ENCODE measurements around the gene RASSF6. TPM values are rescaled to one million over a fixed set of nuclear protein-coding genes. Genes with fewer than 3 reads are reported as not detected.
"Not testable (repeated sequence)": the region's sequence is repeated elsewhere in the genome, so short reads cannot be mapped to it uniquely, and the experiment has no call there.

Gene RASSF6
- total RNA-seq (ENCODE audit: low replicate concordance): 5.3 and 11.8 TPM in 2 replicates
- long read RNA-seq, full-length matches to known transcripts: 57 of 85 reads
- long read RNA-seq, partial matches to known transcripts: 3 of 85 reads
- long read RNA-seq, other reads (novel, unspliced or antisense): 25 of 85 reads

- Mint-ChIP-seq H3K36me3 (no peaks in the 10 kb centered on the region), H3K27ac (peak within 1 kb of the TSS; percentile 90), H3K4me1 (ENCODE audit: unreplicated experiment) (peaks cover 15% of the 10 kb centered on the region), H3K9me3 (no peaks in the 10 kb centered on the region), H3K4me3 (peak within 1 kb of the TSS; percentile 94), H3K27me3 (peaks cover 3% of the 10 kb centered on the region)
- no peak for TF ChIP-seq CTCF (conservative IDR thresholded peaks at IDR 0.05)
- DNase-seq (ENCODE audit: extremely low spot score, unreplicated experiment): no peak
Measured at GRCh38 chr4:73620115-73620792, at the start of gene RASSF6. RASSF6 (minus strand) TSS chr4:73620436; CDS start chr4:73611795, 8,641 bp downstream.

DNA sequence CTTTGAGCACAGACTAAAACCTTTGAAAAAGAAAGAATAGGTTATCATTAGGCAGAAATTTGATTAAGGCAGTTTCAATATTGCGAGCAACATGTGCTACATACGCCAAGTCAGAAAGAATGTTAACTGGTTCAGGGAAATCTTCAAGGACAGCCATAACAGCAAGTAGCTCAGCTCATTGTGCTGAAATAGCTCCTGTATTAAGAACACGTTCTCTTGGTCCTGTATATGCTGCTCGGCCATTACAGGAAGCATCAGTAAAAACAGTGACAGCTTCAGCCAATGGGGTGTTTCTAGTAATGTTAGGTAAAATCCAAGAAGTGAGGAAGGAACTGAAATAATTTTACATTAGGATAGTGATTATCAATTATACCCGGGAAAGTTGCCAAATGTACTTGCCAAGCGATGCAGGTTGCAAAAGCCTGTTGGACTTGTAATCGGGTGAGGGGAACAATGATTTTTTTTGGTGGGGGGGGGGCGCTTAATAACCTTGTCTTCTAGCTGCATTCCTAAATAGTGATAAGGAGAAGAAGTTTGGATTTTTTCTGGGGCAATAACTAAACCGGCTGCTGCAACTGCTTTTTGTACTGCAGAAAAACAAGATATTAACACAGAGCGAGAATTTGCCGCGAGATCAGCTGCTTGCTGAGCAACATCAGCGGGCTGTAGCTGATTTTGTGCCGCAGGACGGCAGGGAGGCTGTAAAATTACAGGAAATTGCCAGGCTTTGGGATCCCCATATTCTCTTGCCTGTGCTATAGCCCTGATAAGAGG, 49.4 kb upstream of the RASSF6 start:
- Mint-ChIP-seq H3K27me3 (no peaks in the 10 kb centered on the region), H3K4me3 (no peak overlapping the region), H3K27ac (peak overlapping the region; percentile 39), H3K9me3 (no peaks in the 10 kb centered on the region), H3K4me1 (ENCODE audit: unreplicated experiment) (peaks cover 22% of the 10 kb centered on the region), H3K36me3 (no peaks in the 10 kb centered on the region)
- no peak for TF ChIP-seq CTCF (conservative IDR thresholded peaks at IDR 0.05)
- DNase-seq (ENCODE audit: extremely low spot score, unreplicated experiment): no peak

DNA sequence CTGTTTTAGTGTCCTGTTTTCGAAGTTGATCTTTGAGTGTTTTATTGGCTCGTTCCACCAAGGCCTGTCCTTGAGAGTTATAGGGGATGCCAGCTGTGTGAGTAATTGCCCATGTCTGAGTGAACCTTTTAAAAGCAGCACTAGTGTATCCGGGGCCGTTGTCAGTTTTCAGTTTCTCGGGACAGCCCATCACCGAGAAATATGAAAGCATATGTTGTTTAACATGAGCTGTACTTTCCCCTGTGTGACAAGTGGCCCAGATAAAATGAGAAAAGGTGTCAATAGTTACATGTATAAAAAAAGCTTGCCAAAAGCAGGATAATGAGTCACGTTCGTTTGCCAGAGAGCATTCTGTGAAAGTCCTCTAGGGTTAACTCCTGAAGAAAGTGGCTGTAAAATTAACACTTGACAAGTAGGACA, 48.6 kb upstream of the RASSF6 start:
- H3K27me3 Mint-ChIP-seq: no peaks in the 10 kb centered on the region
- H3K27ac Mint-ChIP-seq: peak overlapping the region; percentile 9
- no peaks in the 10 kb centered on the region for H3K9me3 Mint-ChIP-seq
- TF ChIP-seq CTCF (conservative IDR thresholded peaks at IDR 0.05): no peak
- no peak overlapping the region for H3K4me3 Mint-ChIP-seq
- H3K36me3 Mint-ChIP-seq: no peaks in the 10 kb centered on the region
- peaks cover 25% of the 10 kb centered on the region for H3K4me1 Mint-ChIP-seq (ENCODE audit: unreplicated experiment)
- DNase-seq (ENCODE audit: extremely low spot score, unreplicated experiment): no peak

DNA sequence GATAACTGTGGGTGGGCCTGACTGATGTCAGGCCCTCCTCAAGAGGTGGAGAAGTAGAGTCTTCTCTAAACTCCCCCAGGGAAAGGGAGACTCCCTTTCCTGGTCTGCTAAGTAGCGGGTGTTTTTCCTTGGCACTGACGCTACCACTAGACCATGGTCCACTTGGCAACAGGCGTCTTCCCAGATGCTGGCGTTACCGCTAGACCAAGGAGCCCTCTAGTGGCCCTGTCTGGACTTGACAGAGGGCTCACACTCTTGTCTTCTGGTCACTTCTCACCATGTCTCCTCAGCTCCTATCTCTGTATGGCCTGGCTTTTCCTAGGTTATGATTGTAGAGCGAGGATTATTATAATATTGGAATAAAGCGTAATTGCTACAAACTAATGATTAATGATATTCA, 45.7 kb upstream of the RASSF6 start:
- not testable (repeated sequence) for H3K4me3 Mint-ChIP-seq; DNase-seq (ENCODE audit: extremely low spot score, unreplicated experiment); H3K36me3 Mint-ChIP-seq; H3K27ac Mint-ChIP-seq; H3K9me3 Mint-ChIP-seq; H3K27me3 Mint-ChIP-seq
- peak; percentile 59 for TF ChIP-seq CTCF (conservative IDR thresholded peaks at IDR 0.05)
- peaks cover 25% of the 10 kb centered on the region for H3K4me1 Mint-ChIP-seq (ENCODE audit: unreplicated experiment)

GRCh38 chr4:73664470-73664869, 44.2 kb upstream of the RASSF6 start:
- TF ChIP-seq CTCF (conservative IDR thresholded peaks at IDR 0.05): no peak
- peaks cover 13% of the 10 kb centered on the region for H3K4me1 Mint-ChIP-seq (ENCODE audit: unreplicated experiment)
- H3K36me3 Mint-ChIP-seq: no peaks in the 10 kb centered on the region
- H3K4me3 Mint-ChIP-seq: no peak overlapping the region
- no peaks in the 10 kb centered on the region for H3K9me3 Mint-ChIP-seq
- no peaks in the 10 kb centered on the region for H3K27me3 Mint-ChIP-seq
- H3K27ac Mint-ChIP-seq: no peak overlapping the region
- DNase-seq (ENCODE audit: extremely low spot score, unreplicated experiment): no peak

Data from type B pancreatic cell (in vitro differentiated cells).